Mesenchymal stem cell (in vitro differentiated cells and primary cell): ENCODE measurements around the gene XG.
"Not testable (repeated sequence)": the region's sequence is repeated elsewhere in the genome, so short reads cannot be mapped to it uniquely, and the experiment has no call there.

ENCODE experiments used
- DNase-seq: peaks from one replicate; pipeline ENCODE4 v3.0.0-alpha.2; 2013
- H2AFZ ChIP-seq: one replicate; pipeline ENCODE4 v1.6.1; 2013; ENCODE audit warnings: low read depth, mild to moderate bottlenecking, control low read depth, inconsistent platforms, low read length, moderate library complexity
- H2AK5ac ChIP-seq: 2 replicates; pipeline ENCODE4 v1.6.1; 2013; ENCODE audit warnings: low read length, moderate library complexity, mild to moderate bottlenecking, inconsistent platforms; ENCODE audit not compliant: severe bottlenecking
- H2BK120ac ChIP-seq: one replicate; pipeline ENCODE4 v1.6.1; 2013; ENCODE audit warnings: low read depth, mild to moderate bottlenecking, inconsistent platforms, low read length, moderate library complexity
- H2BK12ac ChIP-seq, 2 experiments: one replicate each; pipeline ENCODE4 v1.6.1; 2013; ENCODE audit warnings: inconsistent platforms in 2 of 2, low read length in 2 of 2, mild to moderate bottlenecking in 2 of 2, moderate library complexity in 2 of 2, control low read depth in 1 of 2
- H2BK15ac ChIP-seq: one replicate; pipeline ENCODE4 v1.6.1; 2013; ENCODE audit warnings: mild to moderate bottlenecking, low read depth, inconsistent platforms; ENCODE audit not compliant: poor library complexity, severe bottlenecking
- H2BK5ac ChIP-seq: 2 replicates; pipeline ENCODE4 v1.6.1; 2013; ENCODE audit warnings: low read depth, mild to moderate bottlenecking, low read length, control low read depth, inconsistent platforms; ENCODE audit not compliant: poor library complexity, severe bottlenecking
- H3K14ac ChIP-seq, 2 experiments: one replicate each; pipeline ENCODE4 v1.6.1; 2013; ENCODE audit warnings: inconsistent platforms in 2 of 2, low read length in 2 of 2, control low read depth in 1 of 2, mild to moderate bottlenecking in 1 of 2, moderate library complexity in 1 of 2
- H3K18ac ChIP-seq, 2 experiments: one replicate each; pipeline ENCODE4 v1.6.1; 2013; ENCODE audit warnings: inconsistent platforms in 2 of 2, low read length in 2 of 2, control low read depth in 1 of 2, low read depth in 1 of 2, mild to moderate bottlenecking in 1 of 2
- H3K23ac ChIP-seq, 2 experiments: one replicate each; pipeline ENCODE4 v1.6.1; 2013; ENCODE audit warnings: inconsistent platforms in 2 of 2, low read length in 2 of 2, mild to moderate bottlenecking in 2 of 2, moderate library complexity in 2 of 2, control low read depth in 1 of 2
- H3K27ac ChIP-seq: 2 replicates; pipeline ENCODE4 v1.5.1; 2013; ENCODE audit warnings: mild to moderate bottlenecking, moderate library complexity, low read length, control low read depth, inconsistent platforms; ENCODE audit not compliant: poor library complexity, severe bottlenecking
- H3K27me3 ChIP-seq, 2 experiments: 2 replicates each; pipeline versions ENCODE4 v1.6.1 to v1.7.0; 2013; ENCODE audit warnings: low read length in 2 of 2, mild to moderate bottlenecking in 2 of 2, moderate library complexity in 2 of 2, control low read depth in 1 of 2, inconsistent platforms in 1 of 2; ENCODE audit not compliant: control insufficient read depth in 1 of 2, insufficient read depth in 1 of 2
- H3K36me3 ChIP-seq, 2 experiments: 2 replicates each; pipeline versions ENCODE4 v1.6.1 to v1.7.0; 2013; ENCODE audit warnings: low read length in 2 of 2, control low read depth in 1 of 2, inconsistent platforms in 1 of 2, low read depth in 1 of 2, mild to moderate bottlenecking in 1 of 2; ENCODE audit not compliant: insufficient read depth in 2 of 2, control insufficient read depth in 1 of 2
- H3K4ac ChIP-seq, 2 experiments: one replicate each; pipeline ENCODE4 v1.6.1; 2013; ENCODE audit warnings: inconsistent platforms in 2 of 2, low read length in 2 of 2, mild to moderate bottlenecking in 2 of 2, moderate library complexity in 2 of 2, control low read depth in 1 of 2, low read depth in 1 of 2
- H3K4me1 ChIP-seq: 2 replicates; pipeline ENCODE4 v1.6.1; 2013; ENCODE audit warnings: low read depth, low read length, control low read depth; ENCODE audit not compliant: control insufficient read depth, insufficient read depth
- H3K4me2 ChIP-seq: 2 replicates; pipeline ENCODE4 v1.6.1; 2013; ENCODE audit warnings: low read length, mild to moderate bottlenecking, inconsistent platforms; ENCODE audit not compliant: poor library complexity, severe bottlenecking
- H3K4me3 ChIP-seq, 2 experiments: 2 replicates each; pipeline versions ENCODE4 v1.5.1 to v1.7.0; 2013; ENCODE audit warnings: low read length in 2 of 2, mild to moderate bottlenecking in 2 of 2, control low read depth in 1 of 2, low read depth in 1 of 2; ENCODE audit not compliant: insufficient read depth in 1 of 2
- H3K79me1 ChIP-seq: replicated peaks from 2 replicates; pipeline ENCODE4 v1.6.1; 2013; ENCODE audit warnings: mild to moderate bottlenecking, control low read depth, low read length, inconsistent platforms; ENCODE audit not compliant: poor library complexity, severe bottlenecking
- H3K9ac ChIP-seq: 2 replicates; pipeline ENCODE4 v1.7.0; 2013; ENCODE audit warnings: mild to moderate bottlenecking, low read length, moderate library complexity
- H3K9me3 ChIP-seq: 2 replicates; pipeline ENCODE4 v1.7.0; 2013; ENCODE audit warnings: mild to moderate bottlenecking, low read length; ENCODE audit not compliant: control insufficient read depth
- H4K8ac ChIP-seq: one replicate; pipeline ENCODE4 v1.6.1; 2013; ENCODE audit warnings: inconsistent platforms, mild to moderate bottlenecking, low read length, moderate library complexity
- H4K91ac ChIP-seq: one replicate; pipeline ENCODE4 v1.6.1; 2013; ENCODE audit warnings: mild to moderate bottlenecking, low read length, inconsistent platforms
- WGBS: methylation state at CpG from one replicate; pipeline ENCODE4 v1.1.7; 2013; ENCODE audit warnings: mixed read lengths; 5-methylcytosine and 5-hydroxymethylcytosine counted together

The XG gene

DNA sequence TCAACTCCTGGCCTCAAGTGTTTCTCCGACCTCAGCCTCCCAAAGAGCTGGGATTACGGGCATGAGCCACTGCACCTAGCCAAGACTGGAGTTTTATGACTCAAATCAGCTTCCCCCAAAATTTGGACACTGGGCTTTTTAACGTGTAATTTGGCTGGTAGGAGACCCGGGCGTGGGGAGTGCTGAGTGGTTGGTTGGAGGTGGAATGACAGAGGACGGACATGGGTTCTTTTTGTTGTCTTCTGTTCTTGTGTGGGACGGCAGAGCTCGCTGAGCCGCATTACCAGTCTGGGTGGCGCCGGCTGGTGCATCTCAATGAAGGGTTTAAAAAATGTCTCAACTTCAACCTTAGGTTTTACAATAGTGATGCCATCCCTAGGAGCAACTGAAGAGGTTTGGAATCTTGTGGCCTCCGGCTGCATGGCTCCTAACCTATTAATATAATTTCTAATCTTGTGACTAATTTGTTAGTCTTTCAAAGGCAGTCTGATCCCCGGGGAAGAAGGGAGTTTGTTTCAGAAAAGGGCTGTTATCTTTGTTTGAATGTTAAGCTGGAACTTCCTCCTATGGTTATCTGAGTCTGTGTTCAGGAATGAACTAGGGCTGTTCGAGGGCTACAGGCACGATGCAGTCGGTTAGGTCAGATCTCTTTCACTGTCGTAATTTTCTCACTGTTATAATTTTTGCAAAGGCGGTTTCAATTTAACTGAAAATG lies 50.7 kb downstream of the XG start:
- not testable (repeated sequence) for H3K4me3 ChIP-seq, H3K27me3 ChIP-seq, H2AK5ac ChIP-seq, H4K8ac ChIP-seq, H2BK5ac ChIP-seq, H3K4ac ChIP-seq, H2BK15ac ChIP-seq, H2BK120ac ChIP-seq, H4K91ac ChIP-seq, H2AFZ ChIP-seq, H3K79me1 ChIP-seq, H3K4me2 ChIP-seq, H3K27ac ChIP-seq, H3K14ac ChIP-seq, H2BK12ac ChIP-seq, H3K9me3 ChIP-seq, H3K18ac ChIP-seq, H3K23ac ChIP-seq, H3K4me1 ChIP-seq
- peak; percentile 38 for DNase-seq
- peak overlapping the region; percentile 63 for H3K9ac ChIP-seq
- H3K36me3 ChIP-seq, result peaks cover 0 to 13% of the 10 kb centered on the region in 2 experiments
- WGBS, result 72% methylated on average over 6 of the region's 18 CpGs

DNA sequence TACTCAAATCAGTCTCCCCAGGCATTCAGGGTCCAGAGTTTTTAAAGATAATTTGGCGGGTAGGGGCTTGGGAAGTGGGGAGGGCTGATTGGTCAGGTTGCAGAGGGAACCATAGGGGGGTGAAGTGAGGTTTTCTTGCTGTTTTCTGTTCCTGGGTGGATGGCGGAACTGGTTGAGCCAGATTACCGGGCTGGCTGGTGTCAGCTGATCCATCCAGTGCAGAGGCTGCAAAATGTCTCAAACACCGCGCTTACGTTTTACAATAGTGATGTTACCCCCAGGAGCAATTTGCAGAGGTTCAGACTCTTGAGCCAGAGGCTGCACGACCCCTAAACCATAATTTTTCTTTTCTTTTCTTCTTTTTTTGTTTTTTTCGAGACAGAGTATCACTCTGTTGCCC lies 51.6 kb downstream of the XG start:
- 82% methylated on average over 6 of the region's 8 CpGs for WGBS
- DNase-seq, H4K91ac ChIP-seq: not testable (repeated sequence)

DNA sequence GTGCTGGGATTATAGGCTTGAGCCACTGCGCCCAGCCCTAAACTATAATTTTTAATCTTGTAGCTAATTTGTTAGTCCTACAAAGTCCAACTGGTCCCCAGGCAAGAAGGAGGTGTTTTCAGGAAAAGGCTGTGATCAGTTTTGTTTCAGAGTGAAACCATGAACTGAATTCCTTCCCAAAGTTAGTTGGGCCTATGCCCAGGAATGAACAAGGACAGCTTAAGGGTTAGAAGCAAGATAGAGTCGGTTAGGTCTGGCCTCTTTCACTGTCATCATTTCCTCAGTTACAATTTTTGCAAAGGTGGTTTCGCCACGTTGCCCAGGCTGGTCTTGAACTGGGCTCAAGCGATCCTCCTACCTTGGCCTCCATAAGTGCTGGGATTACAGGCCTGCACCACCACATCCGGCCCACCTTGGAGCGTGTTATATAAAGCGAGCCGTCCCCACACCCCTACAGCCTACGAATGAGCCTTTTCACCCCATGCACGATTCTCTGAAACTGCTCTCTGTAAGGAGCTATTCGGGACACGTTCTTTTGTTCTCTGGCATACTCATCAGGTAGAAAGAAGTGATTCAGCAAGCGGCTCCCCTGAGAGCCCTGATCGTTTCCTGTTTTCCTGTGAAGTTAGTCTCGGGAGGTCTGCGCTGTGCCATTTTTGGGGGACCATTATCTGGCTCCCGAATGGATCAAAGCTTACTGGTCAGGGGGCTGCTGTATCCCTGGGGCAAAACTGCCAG lies 52.4 kb downstream of the XG start:
- H2AK5ac ChIP-seq, H3K4me2 ChIP-seq, H2BK120ac ChIP-seq, H3K27me3 ChIP-seq, H3K18ac ChIP-seq, H2BK5ac ChIP-seq, H2AFZ ChIP-seq, H3K4ac ChIP-seq, DNase-seq, H3K9me3 ChIP-seq, H2BK15ac ChIP-seq, H3K14ac ChIP-seq, H3K27ac ChIP-seq, H4K91ac ChIP-seq, H3K4me1 ChIP-seq, H3K23ac ChIP-seq, H2BK12ac ChIP-seq, H3K4me3 ChIP-seq, H3K79me1 ChIP-seq, H4K8ac ChIP-seq: not testable (repeated sequence)
- H3K9ac ChIP-seq, result peak overlapping the region; percentile 84
- peaks cover 0 to 24% of the 10 kb centered on the region in 2 experiments for H3K36me3 ChIP-seq
- WGBS, result 69% methylated on average over 13 of the region's 18 CpGs

More for the DNA sequence above, 51.6 kb downstream of the XG start:
- H3K18ac ChIP-seq, H2AFZ ChIP-seq, H3K14ac ChIP-seq, H3K4ac ChIP-seq, H2BK5ac ChIP-seq, H2BK120ac ChIP-seq, H2AK5ac ChIP-seq, H3K4me3 ChIP-seq, H2BK12ac ChIP-seq, H3K27ac ChIP-seq, H3K4me1 ChIP-seq, H3K23ac ChIP-seq, H3K9me3 ChIP-seq, H3K4me2 ChIP-seq, H2BK15ac ChIP-seq, H4K8ac ChIP-seq, H3K27me3 ChIP-seq, H3K79me1 ChIP-seq: not testable (repeated sequence)
- Histone ChIP-seq H3K9ac (peak overlapping the region; percentile 84), H3K36me3 (peaks cover 0 to 17% of the 10 kb centered on the region in 2 experiments)

DNA sequence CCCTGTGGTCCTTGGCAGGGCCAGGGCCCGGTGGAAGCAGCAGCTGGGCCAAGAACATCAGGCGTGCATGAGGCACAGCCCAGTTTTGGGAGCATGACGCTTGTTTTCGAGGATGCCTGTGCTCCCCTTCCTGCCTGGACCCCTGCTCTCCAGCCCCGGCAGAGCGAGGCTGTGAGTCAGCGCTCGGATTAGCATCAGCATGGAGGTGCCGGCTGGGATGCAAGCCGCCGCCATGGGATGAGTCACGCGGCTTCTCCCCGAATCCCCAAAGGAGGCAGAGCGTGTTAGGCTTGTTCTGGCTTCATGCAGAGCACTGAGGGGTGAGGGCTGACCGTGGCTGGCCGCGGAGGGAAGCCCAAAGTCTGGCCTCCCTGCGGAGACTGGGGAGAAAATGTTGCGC lies 53.0 kb downstream of the XG start:
- not testable (repeated sequence) for H4K91ac ChIP-seq, H2BK12ac ChIP-seq, H3K27me3 ChIP-seq, H3K14ac ChIP-seq, H3K23ac ChIP-seq, H2BK5ac ChIP-seq, H3K79me1 ChIP-seq, H2AFZ ChIP-seq, H2BK120ac ChIP-seq, H3K9me3 ChIP-seq, H3K4me1 ChIP-seq, H3K4ac ChIP-seq, H3K27ac ChIP-seq, H2AK5ac ChIP-seq, H2BK15ac ChIP-seq, H3K4me2 ChIP-seq
- Histone ChIP-seq H3K4me3 (peak overlapping the region in 1 of 2 experiments; percentile 14), H4K8ac (peak overlapping the region; percentile 64), H3K9ac (peak overlapping the region; percentile 84), H3K18ac (peak overlapping the region in 1 of 2 experiments; percentile 56), H3K36me3 (peaks cover 0 to 30% of the 10 kb centered on the region in 2 experiments)
- 46% methylated on average over 15 of the region's 20 CpGs for WGBS
- peak; percentile 71 for DNase-seq
